Motor neuron (in vitro differentiated cells): ENCODE results near the gene SSTR5. TPM values are rescaled to one million over a fixed set of nuclear protein-coding genes. Genes with fewer than 3 reads are reported as not detected.

Experiments
- ATAC-seq, 8 experiments: fragments of 200-7000 bp; cut with Tn5 transposase; replicated peaks in 6 of 8; 2 replicates each; pipeline ENCODE4 v1.8.0; 2021; ENCODE audit warnings: mild to moderate bottlenecking in 8 of 8, moderate library complexity in 8 of 8
- H3K27ac ChIP-seq, 2 donors: fragments of 250-450 bp; sonication (Bioruptor Pico); 2 replicates each; pipeline ENCODE4 v1.9.0; 2021; ENCODE audit warnings: antibody characterized with exemption in 2 of 2, mild to moderate bottlenecking in 2 of 2, moderate library complexity in 1 of 2
- H3K4me1 ChIP-seq, 2 donors: fragments of 250-450 bp; sonication (Bioruptor Pico); replicated peaks in 1 of 2; 2 replicates each; pipeline ENCODE4 v1.6.1; 2021; ENCODE audit warnings: antibody characterized with exemption in 2 of 2, mild to moderate bottlenecking in 2 of 2, moderate library complexity in 1 of 2
- H3K4me3 ChIP-seq, 5 donors: fragments of 250-450 bp; sonication (Bioruptor Pico); 2 replicates each; pipeline ENCODE4 v1.9.0; 2021; ENCODE audit warnings: antibody characterized with exemption in 5 of 5, mild to moderate bottlenecking in 5 of 5, moderate library complexity in 4 of 5
- WGBS, 10 experiments: fragments of 450-650 bp; shearing (Covaris generic); methylation state at CpG; one replicate each; pipeline ENCODE4 v1.0.0; 2022; 5-methylcytosine and 5-hydroxymethylcytosine counted together
- in situ Hi-C, 9 experiments: fragments of 400-800 bp; cut with MboI; loops; one replicate each; pipeline ENCODE4 v1.15.0; 2021; ENCODE audit warnings: low sequenced_read_pairs in 9 of 9, low pct_unique_long_range_greater_than_20kb in 2 of 9; ENCODE audit not compliant: unreplicated experiment in 9 of 9
- total RNA-seq, 8 experiments: library from RNA; unstranded; fragments of 300-600 nt; gene quantifications; 2 replicates each; pipeline versions ENCODE4 v1.2.3 to v1.2.4, GENCODE V29; 2022

Gene SSTR5
- total RNA-seq, 8 experiments from 2014 or later, result 0.47 to 0.52 TPM; not detected in 6

DNA sequence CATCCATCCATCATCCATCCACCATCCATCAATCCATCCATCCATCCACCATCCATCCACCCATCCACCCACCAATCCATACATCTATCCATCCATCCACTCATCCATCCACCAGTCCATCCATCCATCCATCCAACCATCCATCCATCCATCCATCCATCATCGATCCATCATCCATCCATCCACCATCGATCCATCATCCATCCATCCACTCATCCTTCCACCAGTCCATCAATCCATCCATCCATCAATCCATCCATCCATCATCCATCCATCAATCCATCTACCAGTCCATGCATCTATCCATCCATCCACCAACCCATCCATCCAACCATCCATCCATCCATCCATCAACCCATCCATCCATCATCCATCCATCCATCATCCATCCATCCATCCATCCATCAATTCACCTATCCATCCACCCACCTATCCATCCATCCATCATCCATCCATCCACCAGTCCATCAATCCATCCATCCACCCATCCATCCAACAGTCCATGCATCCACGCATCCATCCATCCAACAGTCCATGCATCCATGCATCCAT lies 39.3 kb upstream of the SSTR5 start:
- H3K4me1 ChIP-seq, result peaks cover 33 to 51% of the 10 kb centered on the region in 2 donors
- WGBS, 10 experiments, result 56 to 100% (median 90%) methylated on average over 1 to 3 of the region's 3 CpGs; no CpG with 5 or more reads in 1 of the 10 experiments
- no peak for ATAC-seq
- no peak overlapping the region for H3K4me3 ChIP-seq
- H3K27ac ChIP-seq, result no peak overlapping the region
- in situ Hi-C loops, result no loop called here

DNA sequence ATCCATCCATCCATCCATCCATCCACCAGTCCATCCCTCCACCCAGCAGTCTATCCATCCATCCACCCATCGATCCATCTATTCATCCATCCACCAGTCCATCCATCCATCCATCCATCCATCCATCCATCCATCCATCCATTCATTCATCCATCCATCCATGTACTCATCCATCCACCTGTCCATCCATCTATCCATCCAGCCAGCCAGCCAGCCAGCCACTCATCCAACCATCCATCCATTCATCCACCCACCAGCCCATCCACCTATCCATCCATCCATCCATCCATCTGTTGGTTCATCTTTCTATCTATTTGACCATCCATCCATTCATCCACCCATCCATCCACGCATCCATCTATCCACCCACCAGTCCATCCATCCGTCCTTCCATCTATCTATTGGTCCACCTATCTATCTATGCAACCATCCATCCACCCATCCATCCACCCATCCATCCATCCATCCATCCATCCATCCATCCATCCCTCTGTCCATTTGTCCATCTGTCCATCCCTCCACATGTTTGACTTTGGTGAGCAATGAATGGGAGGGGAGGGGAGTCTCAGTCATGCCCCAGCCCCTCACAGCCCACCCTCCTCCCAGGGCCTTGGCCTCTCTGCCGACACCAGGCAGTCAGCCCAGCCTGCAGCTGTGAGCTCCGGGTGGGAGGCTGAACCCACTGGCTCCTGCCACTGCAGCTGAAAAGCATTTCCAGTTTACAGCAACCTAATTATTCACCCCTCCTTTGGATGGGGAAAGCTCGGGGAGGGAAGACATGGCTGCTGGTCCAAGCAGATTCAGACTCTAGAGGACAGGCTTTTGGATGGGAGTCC lies 38.1 kb upstream of the SSTR5 start:
- Histone ChIP-seq H3K27ac (no peak overlapping the region), H3K4me1 (peaks cover 23 to 40% of the 10 kb centered on the region in 2 donors), H3K4me3 (no peak overlapping the region)
- no peak for ATAC-seq
- in situ Hi-C loops, result no loop called here
- WGBS, 10 experiments, result 7 to 94% (median 64%) methylated on average over 2 to 4 of the region's 6 CpGs; no CpG with 5 or more reads in 1 of the 10 experiments

- ATAC-seq, result no peak
- in situ Hi-C loops, result no loop called here
- Histone ChIP-seq H3K4me3 (no peak overlapping the region), H3K4me1 (peaks cover 20 to 35% of the 10 kb centered on the region in 2 donors), H3K27ac (no peak overlapping the region)
- 100% methylated on average over 1 of the region's 7 CpGs; no CpG with 5 or more reads in 9 of the 10 experiments for WGBS, 10 experiments
Observed at GRCh38 chr16:1035066-1035415, 37.5 kb upstream of the SSTR5 start.

DNA sequence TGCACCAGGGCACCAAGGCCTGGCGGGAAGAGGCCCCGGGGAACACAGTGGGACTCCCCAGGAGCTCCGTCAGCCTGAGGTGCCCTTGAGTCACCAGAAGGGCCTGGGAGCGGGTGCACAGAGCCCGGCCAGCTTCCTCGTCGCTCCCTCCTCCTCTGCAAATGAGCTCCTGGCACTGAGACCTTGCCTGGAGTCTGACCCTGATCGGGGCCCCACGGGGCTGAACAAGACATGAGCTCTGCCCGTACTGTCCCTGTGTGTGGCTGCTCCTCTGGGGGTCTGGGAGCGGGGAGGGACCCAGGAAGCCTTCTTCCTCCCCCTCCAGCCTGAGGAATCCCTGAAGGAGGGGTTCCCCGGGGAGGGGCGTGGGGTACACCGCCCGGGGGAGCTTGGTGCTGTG lies 36.4 kb upstream of the SSTR5 start:
- ATAC-seq, result peak in 5 of 8 experiments; percentile 58 to 79 (median 66)
- Histone ChIP-seq H3K27ac (no peak overlapping the region), H3K4me3 (no peak overlapping the region), H3K4me1 (peaks cover 11 to 24% of the 10 kb centered on the region in 2 donors)
- 20 to 60% methylated on average over 1 to 2 of the region's 15 CpGs; no CpG with 5 or more reads in 8 of the 10 experiments for WGBS, 10 experiments
- in situ Hi-C loops, result no loop called here

- Histone ChIP-seq H3K27ac (no peak overlapping the region), H3K4me1 (peaks cover 11 to 22% of the 10 kb centered on the region in 2 donors), H3K4me3 (no peak overlapping the region)
- peak in 7 of 8 experiments; percentile 39 to 81 (median 74) for ATAC-seq
- WGBS, 10 experiments, result 0% methylated on average over 5 of the region's 21 CpGs; no CpG with 5 or more reads in 9 of the 10 experiments
- in situ Hi-C loops, result no loop called here
Observed at GRCh38 chr16:1036726-1037393, 35.7 kb upstream of the SSTR5 start.

- ATAC-seq, result no peak
- in situ Hi-C loops, result no loop called here
- H3K27ac ChIP-seq, result no peak overlapping the region
- H3K4me3 ChIP-seq, result no peak overlapping the region
- WGBS, 10 experiments, result 0 to 90% (median 82%) methylated on average over 1 to 16 of the region's 31 CpGs; no CpG with 5 or more reads in 3 of the 10 experiments
- peaks cover 12 to 22% of the 10 kb centered on the region in 2 donors for H3K4me1 ChIP-seq
Observed at GRCh38 chr16:1037394-1038257, 34.9 kb upstream of the SSTR5 start.

DNA sequence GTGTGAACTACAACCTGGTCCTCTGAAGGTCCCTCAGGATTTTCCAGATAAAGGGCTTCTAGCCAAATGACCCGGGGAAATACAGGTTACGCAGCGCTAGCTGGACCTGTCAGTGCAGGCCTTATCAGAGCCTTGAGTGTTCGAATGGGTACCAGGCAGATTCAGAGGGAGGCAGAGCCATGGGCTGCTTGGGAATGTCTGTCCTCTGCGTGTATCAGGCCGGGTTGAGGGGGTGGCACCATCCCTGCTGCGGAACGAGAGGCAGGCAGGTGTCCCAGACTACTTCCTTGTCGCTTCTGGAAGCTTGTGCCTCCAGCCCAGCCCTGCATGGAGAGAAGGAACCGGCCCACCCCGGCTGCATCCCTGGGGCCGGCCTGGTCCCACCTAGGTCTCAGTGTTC lies 33.6 kb upstream of the SSTR5 start:
- in situ Hi-C loops, result no loop called here
- Histone ChIP-seq H3K4me1 (peaks cover 15 to 25% of the 10 kb centered on the region in 2 donors), H3K4me3 (no peak overlapping the region), H3K27ac (no peak overlapping the region)
- 20 to 100% (median 83%) methylated on average over 1 to 5 of the region's 12 CpGs; no CpG with 5 or more reads in 5 of the 10 experiments for WGBS, 10 experiments
- no peak for ATAC-seq

- in situ Hi-C loops, result no loop called here
- Histone ChIP-seq H3K4me3 (no peak overlapping the region), H3K27ac (no peak overlapping the region), H3K4me1 (peaks cover 18 to 25% of the 10 kb centered on the region in 2 donors)
- WGBS, 10 experiments, result 20 to 94% (median 72%) methylated on average over 1 to 10 of the region's 11 CpGs; no CpG with 5 or more reads in 3 of the 10 experiments
- no peak for ATAC-seq
Observed at GRCh38 chr16:1039762-1040161, 32.8 kb upstream of the SSTR5 start.

GRCh38 chr16:1040346-1040745 lies 32.2 kb upstream of the SSTR5 start:
- in situ Hi-C loops, result no loop called here
- WGBS, 10 experiments, result no CpG with 5 or more reads among the region's 29 CpGs
- no peak overlapping the region for H3K4me3 ChIP-seq
- no peak overlapping the region for H3K27ac ChIP-seq
- H3K4me1 ChIP-seq, result peaks cover 18 to 25% of the 10 kb centered on the region in 2 donors
- ATAC-seq, result no peak

DNA sequence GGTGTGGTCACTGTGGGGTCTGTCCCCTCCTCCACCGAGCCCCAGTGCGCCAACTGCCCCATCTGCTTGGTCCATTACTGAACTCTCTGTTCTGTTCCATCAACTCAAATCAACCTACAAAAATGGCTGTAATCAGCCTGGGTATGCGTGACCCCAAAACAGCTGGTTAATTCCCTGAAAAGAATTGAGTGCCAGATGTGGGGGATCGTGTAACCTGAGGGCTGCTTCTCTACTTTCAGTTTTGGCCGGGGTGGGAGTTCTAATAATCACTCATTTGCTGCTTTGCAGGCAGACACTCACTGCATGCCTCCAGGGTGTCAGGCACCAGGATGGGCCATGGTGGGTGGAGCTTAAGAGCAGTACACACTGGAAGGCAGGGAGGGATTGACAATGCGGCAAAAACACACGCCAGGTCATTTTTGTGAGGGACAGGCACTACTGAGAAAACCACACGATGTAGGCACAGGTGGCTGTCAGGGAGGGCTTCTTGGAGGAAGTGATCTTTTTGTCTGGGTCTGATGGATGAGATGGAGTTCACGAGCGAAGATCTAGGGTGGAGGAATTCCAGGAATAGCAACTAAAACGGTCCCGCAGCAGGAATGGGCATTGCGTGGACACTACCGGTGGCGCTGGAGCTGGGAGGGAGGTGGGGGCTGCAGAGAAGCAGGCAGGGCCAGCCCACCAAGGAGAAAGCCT lies 30.4 kb upstream of the SSTR5 start:
- peak in 1 of 8 experiments; percentile 10 for ATAC-seq
- Histone ChIP-seq H3K4me3 (no peak overlapping the region), H3K27ac (no peak overlapping the region), H3K4me1 (peaks cover 10 to 11% of the 10 kb centered on the region in 2 donors)
- in situ Hi-C loops, result no loop called here
- WGBS, 10 experiments, result 40 to 100% (median 93%) methylated on average over 2 to 6 of the region's 15 CpGs; no CpG with 5 or more reads in 4 of the 10 experiments

DNA sequence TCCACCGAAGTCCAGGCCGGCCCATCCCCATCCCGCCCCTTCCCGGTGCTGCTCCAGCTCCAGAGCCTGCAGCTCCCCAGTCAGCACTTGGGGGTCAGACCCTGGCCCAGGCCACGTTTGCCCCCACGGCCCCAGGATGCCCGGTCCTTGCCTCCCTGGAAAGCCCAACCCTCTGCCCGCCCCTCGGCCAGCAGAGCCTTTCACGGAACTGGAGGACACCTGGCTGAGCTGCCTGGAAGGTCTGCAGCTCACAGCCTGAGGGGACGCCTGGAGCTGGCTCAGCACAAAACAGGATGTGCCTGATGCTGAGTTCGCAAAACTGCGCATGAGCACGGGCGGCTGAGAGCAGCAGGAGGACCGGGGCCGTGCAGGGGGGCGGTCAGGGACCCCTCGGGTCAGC lies 29.7 kb upstream of the SSTR5 start:
- in situ Hi-C loops, result no loop called here
- Histone ChIP-seq H3K4me1 (peaks cover 10 to 12% of the 10 kb centered on the region in 2 donors), H3K4me3 (no peak overlapping the region), H3K27ac (peak overlapping the region in 1 of 2 donors; percentile 62)
- 0% methylated on average over 2 of the region's 19 CpGs; no CpG with 5 or more reads in 9 of the 10 experiments for WGBS, 10 experiments
- peak in 4 of 8 experiments; percentile 24 to 76 (median 74) for ATAC-seq

DNA sequence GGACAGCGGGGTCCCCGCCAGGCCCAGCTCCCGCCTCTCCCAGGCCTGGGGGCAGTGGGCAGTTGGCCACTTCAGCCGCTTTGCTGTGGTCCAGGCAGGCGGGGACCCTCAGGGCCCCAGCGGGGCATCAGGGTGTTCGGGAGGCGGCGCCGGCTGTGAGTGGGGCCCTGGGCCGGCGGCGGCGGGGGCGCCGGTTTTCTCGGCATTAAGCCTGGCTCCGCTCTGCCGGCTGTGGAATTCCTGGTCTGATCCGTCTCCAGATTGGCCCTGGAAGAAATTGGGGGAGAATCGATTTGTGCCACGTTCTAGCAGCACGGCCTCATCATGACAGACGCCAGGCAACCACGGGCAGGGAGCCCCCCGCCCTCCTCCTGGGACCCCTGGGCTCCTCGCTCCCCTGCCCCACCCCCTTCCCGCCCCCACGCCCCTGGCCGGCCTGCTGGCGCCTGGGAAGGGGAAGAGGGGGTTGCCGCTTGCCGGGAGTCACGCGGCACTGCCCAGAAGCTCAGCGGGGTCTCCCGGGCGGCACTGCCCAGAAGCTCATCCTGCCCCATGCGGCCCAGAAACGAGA lies 28.6 kb upstream of the SSTR5 start:
- H3K4me1 ChIP-seq, result peaks cover 17% of the 10 kb centered on the region in 2 donors
- no peak for ATAC-seq
- 7 to 90% methylated on average over 2 to 3 of the region's 40 CpGs; no CpG with 5 or more reads in 8 of the 10 experiments for WGBS, 10 experiments
- H3K27ac ChIP-seq, result no peak overlapping the region
- in situ Hi-C loops, result no loop called here
- H3K4me3 ChIP-seq, result no peak overlapping the region
